Measurements from ENCODE around the gene ADAMTS5.

ADAMTS5 gene

DNA sequence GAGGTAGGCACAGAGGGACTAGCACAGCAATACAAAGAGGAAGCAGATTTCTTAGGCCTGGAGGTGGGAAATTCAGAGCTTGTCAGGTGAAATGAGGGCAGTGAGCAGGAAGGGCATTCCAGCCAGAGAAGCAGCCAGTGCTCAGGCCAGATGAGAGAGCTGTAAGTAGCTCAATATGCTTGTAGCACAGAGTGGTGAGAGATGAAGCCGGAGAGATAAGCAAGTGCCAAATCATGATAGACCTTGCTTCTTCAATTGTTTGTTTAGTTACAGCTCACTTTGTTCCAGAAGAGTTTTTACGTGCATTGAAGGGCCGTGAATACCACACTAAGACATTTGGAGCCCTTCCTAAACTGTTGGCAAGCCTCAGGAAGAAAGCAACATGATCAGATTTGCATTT is 79.6 kb downstream of the ADAMTS5 start:
- DNase-seq (ENCODE audit: low spot score): no peak

- DNase-seq (ENCODE audit: low spot score): no peak
Observed at GRCh38 chr21:26884436-26884835, 82.5 kb downstream of the ADAMTS5 start.

- DNase-seq (ENCODE audit: low spot score): no peak
Observed at GRCh38 chr21:26883768-26884167, 83.1 kb downstream of the ADAMTS5 start.

GRCh38 chr21:26881504-26882228 is 85.2 kb downstream of the ADAMTS5 start:
- no peak for DNase-seq (ENCODE audit: low spot score)

GRCh38 chr21:26877018-26877417 is 89.9 kb downstream of the ADAMTS5 start:
- no peak for DNase-seq (ENCODE audit: low spot score)

DNA sequence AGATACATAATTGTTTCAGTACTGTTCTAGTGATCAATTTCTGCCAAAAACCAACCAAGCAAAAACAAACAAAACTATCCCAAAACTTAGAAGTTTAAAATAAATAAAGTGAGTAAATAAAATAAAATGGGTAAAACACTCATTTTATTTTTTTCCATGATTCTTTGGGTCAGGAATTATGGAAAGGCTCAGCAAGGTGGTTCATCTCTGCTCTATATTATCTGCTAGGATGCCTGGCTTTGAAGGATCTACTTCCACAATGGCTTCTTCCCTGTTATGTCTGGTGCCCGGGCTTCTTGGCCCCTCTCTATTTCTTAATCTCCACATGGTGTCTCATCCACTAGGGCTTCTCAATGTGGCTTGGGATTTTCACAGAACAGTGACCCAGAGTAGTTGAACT is 92.5 kb downstream of the ADAMTS5 start:
- DNase-seq (ENCODE audit: low spot score): no peak
